HCT116 (cell line): ENCODE results near the gene ZNF584.
"Not testable (repeated sequence)": the region's sequence is repeated elsewhere in the genome, so short reads cannot be mapped to it uniquely, and the experiment has no call there.

ENCODE experiments used
- EZH2 ChIP-seq: fragments of 200-600 bp; sonication (generic); IDR thresholded peaks from 2 replicates; pipeline ENCODE4 v1.6.1; 2017; ENCODE audit warnings: antibody characterized with exemption, mixed run types
- POLR2AphosphoS5 ChIP-seq: IDR thresholded peaks from 2 replicates; pipeline ENCODE4 v1.6.1; 2011; ENCODE audit warnings: mild to moderate bottlenecking, low read depth, low read length, moderate library complexity
- REST ChIP-seq: IDR thresholded peaks from 2 replicates; pipeline ENCODE4 v1.6.1; 2012; ENCODE audit warnings: low read depth
- TCF7L2 ChIP-seq: IDR thresholded peaks from 2 replicates; pipeline ENCODE4 v1.7.0; 2011; ENCODE audit warnings: borderline replicate concordance, inconsistent platforms; ENCODE audit not compliant: insufficient read depth, insufficient read length; ENCODE audit errors: extremely low read depth

DNA sequence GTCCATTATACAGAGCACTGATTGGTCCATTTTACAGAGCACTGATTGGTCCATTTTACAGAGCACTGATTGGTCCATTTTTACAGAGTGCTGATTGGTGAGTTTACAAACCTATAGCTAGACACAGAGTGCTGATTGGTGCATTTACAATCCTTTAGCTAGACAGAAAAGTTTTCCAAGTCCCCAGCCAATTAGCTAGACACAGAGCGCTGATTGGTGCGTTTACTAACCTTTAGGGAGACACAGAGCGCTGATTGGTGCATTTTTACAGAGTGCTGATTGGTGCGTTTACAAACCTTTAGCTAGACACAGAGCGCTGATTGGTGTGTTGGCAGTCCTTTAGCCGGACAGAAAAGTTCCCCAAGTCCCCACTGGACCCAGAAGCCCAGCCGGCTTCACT is 34.5 kb downstream of the ZNF584 start:
- TF ChIP-seq EZH2, POLR2AphosphoS5, TCF7L2, REST: not testable (repeated sequence)
